AG04450 (cell line): ENCODE results near the gene SLC16A12. TPM values are rescaled to one million over a fixed set of nuclear protein-coding genes. Genes with fewer than 3 reads are reported as not detected.

Experiments used
- CTCF ChIA-PET: fragments of 300-600, 350-600 bp; formaldehyde crosslinking; extraction: SDS; loops from one replicate; lab custom pipeline; 2022; ENCODE audit warnings: antibody characterized with exemption, inconsistent platforms; lab: Charles Lee
- POLR2A ChIA-PET: fragments of 350-600 bp; formaldehyde crosslinking; extraction: SDS; loops from one replicate; lab custom pipeline; 2021; ENCODE audit warnings: antibody characterized with exemption, inconsistent platforms; lab: Yijun Ruan, JAX
- DNase-seq: peaks from one replicate; pipeline ENCODE4 v3.0.0-alpha.2; 2011; ENCODE audit warnings: low read depth, low spot score
- H3K27ac ChIP-seq: one replicate; pipeline ENCODE4 v1.5.1; 2012; ENCODE audit warnings: low read depth, low read length, control low read depth
- H3K27me3 ChIP-seq: one replicate; pipeline ENCODE4 v1.6.0; 2012; ENCODE audit warnings: low read length; ENCODE audit not compliant: control insufficient read depth, insufficient read depth
- H3K4me3 ChIP-seq: 2 replicates; pipeline ENCODE4 v1.5.1; 2011; ENCODE audit warnings: mild to moderate bottlenecking, low read depth, low read length, control low read depth
- H3K9me3 ChIP-seq: 2 replicates; pipeline ENCODE4 v1.5.1; 2012; ENCODE audit warnings: low read length; ENCODE audit not compliant: control insufficient read depth, insufficient read depth
- polyA plus RNA-seq: library from polyadenylated mRNA; depleted of rRNA; stranded (reverse); fragments of >200 nt; gene quantifications from 2 replicates; pipeline ENCODE4 v1.2.3, GENCODE V29; 2011
- TF ChIP-seq, protein P1 (sequence below): IDR thresholded peaks from 2 replicates; pipeline ENCODE4 v1.5.1; 2011; ENCODE audit warnings: low read depth, low read length, control low read depth, inconsistent platforms

SLC16A12 gene
- polyA plus RNA-seq, 1 experiment: 1.5 TPM

- ChIA-PET CTCF (interaction anchor here (0.6 to 2.1 kb wide), 3 partner anchors 124 to 361 kb away, joined by 3 to 7 read pairs (median 3); no protein-coding TSS in a partner anchor), POLR2A (no interaction called here)
- H3K27me3 ChIP-seq: no peaks in the 10 kb centered on the region
- H3K27ac ChIP-seq: no peak overlapping the region
- no peak for DNase-seq
- no peak overlapping the region for H3K4me3 ChIP-seq
- TF ChIP-seq, protein P1, sequence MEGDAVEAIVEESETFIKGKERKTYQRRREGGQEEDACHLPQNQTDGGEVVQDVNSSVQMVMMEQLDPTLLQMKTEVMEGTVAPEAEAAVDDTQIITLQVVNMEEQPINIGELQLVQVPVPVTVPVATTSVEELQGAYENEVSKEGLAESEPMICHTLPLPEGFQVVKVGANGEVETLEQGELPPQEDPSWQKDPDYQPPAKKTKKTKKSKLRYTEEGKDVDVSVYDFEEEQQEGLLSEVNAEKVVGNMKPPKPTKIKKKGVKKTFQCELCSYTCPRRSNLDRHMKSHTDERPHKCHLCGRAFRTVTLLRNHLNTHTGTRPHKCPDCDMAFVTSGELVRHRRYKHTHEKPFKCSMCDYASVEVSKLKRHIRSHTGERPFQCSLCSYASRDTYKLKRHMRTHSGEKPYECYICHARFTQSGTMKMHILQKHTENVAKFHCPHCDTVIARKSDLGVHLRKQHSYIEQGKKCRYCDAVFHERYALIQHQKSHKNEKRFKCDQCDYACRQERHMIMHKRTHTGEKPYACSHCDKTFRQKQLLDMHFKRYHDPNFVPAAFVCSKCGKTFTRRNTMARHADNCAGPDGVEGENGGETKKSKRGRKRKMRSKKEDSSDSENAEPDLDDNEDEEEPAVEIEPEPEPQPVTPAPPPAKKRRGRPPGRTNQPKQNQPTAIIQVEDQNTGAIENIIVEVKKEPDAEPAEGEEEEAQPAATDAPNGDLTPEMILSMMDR: no peak
- H3K9me3 ChIP-seq: no peaks in the 10 kb centered on the region
Observed at GRCh38 chr10:89431977-89432376, 103.4 kb downstream of the SLC16A12 start.

GRCh38 chr10:89428877-89429276, 106.5 kb downstream of the SLC16A12 start:
- Histone ChIP-seq H3K4me3 (no peak overlapping the region), H3K27me3 (no peaks in the 10 kb centered on the region), H3K9me3 (no peaks in the 10 kb centered on the region), H3K27ac (no peak overlapping the region)
- ChIA-PET CTCF (interaction anchor here (0.7 to 2.5 kb wide), 5 partner anchors 10 to 136 kb away, joined by 3 to 20 read pairs (median 6); no protein-coding TSS in a partner anchor), POLR2A (no interaction called here)
- TF ChIP-seq, protein P1: no peak
- no peak for DNase-seq

GRCh38 chr10:89427629-89428028, 107.8 kb downstream of the SLC16A12 start:
- Histone ChIP-seq H3K4me3 (no peak overlapping the region), H3K9me3 (no peaks in the 10 kb centered on the region), H3K27ac (peak overlapping the region; percentile 50), H3K27me3 (no peaks in the 10 kb centered on the region)
- CTCF ChIA-PET: interaction anchor here (1.0 to 2.5 kb wide), 4 partner anchors 9 to 137 kb away, joined by 4 to 20 read pairs (median 12); no protein-coding TSS in a partner anchor
- TF ChIP-seq, protein P1: no peak
- POLR2A ChIA-PET: no interaction called here
- peak; percentile 48 for DNase-seq

DNA sequence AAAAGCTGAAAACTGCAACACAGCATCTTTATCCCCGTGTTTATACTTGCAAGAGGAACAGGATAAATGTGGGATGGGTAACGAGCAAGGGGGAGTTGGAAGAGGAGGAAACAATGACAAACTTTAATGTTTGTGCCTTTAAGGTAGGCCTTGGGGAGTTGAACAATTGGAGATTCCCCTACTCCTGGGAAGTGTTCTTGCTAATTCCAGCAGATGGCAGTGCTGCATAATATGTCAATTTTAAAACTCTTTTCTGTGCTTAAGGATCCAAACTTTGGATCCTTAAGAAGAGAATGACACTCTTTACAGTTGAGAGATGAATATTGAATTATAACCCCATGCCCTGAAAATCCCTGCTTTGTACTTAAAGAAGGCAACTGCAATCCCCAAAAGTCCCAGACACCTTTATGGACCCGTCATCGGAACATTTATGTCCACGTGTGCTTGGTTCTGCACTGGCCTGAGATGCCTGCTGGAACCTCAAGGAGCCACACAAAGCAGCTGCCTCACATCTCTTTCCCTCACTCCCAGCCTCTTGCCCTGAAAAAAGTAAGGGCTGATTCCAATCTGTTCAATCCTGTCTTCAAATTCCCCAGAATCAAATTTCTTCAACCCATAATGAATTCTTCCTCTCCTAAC, 109.0 kb downstream of the SLC16A12 start:
- CTCF ChIA-PET: interaction anchor here (1.0 to 2.5 kb wide), 5 partner anchors 9 to 285 kb away, joined by 3 to 20 read pairs (median 6); no protein-coding TSS in a partner anchor
- peak; percentile 50 for DNase-seq
- TF ChIP-seq, protein P1: peak; percentile 84

GRCh38 chr10:89425000-89425399, 110.4 kb downstream of the SLC16A12 start:
- ChIA-PET POLR2A (no interaction called here), CTCF (interaction anchor here (0.6 kb wide), 1 partner anchor 205 kb away, joined by 5 read pairs; no protein-coding TSS in a partner anchor)
- H3K9me3 ChIP-seq: no peaks in the 10 kb centered on the region
- no peak overlapping the region for H3K4me3 ChIP-seq
- no peak for DNase-seq
- H3K27ac ChIP-seq: no peak overlapping the region
- TF ChIP-seq, protein P1: no peak
- H3K27me3 ChIP-seq: no peaks in the 10 kb centered on the region

More for the DNA sequence above, 109.0 kb downstream of the SLC16A12 start:
- H3K4me3 ChIP-seq: no peak overlapping the region
- H3K27ac ChIP-seq: no peak overlapping the region
- POLR2A ChIA-PET: no interaction called here
- H3K9me3 ChIP-seq: no peaks in the 10 kb centered on the region
- no peaks in the 10 kb centered on the region for H3K27me3 ChIP-seq
